CD4-positive, alpha-beta T cell (primary cell): ENCODE results near the gene TSPAN9. TPM values are rescaled to one million over a fixed set of nuclear protein-coding genes. Genes with fewer than 3 reads are reported as not detected.

Experiments
- ATAC-seq: fragments of 200-7000 bp; cut with Tn5 transposase; one replicate; pipeline ENCODE4 v1.10.0; 2022; ENCODE audit warnings: mild to moderate bottlenecking; ENCODE audit not compliant: poor library complexity
- CTCF ChIA-PET: fragments of 350-600 bp; sonication (Branson Sonifier 250); formaldehyde crosslinking; loops from one replicate; lab custom pipeline; 2021; ENCODE audit warnings: antibody characterized with exemption, inconsistent platforms; lab: Charles Lee
- POLR2A ChIA-PET: fragments of 350-600 bp; sonication (Branson Sonifier 250); formaldehyde crosslinking; loops from one replicate; lab custom pipeline; 2021; ENCODE audit warnings: antibody characterized with exemption, inconsistent platforms; lab: Charles Lee
- DNase-seq, 14 experiments: peaks; one replicate each; pipeline ENCODE4 v3.0.0-alpha.2; 2013 to 2020; ENCODE audit warnings: mixed read lengths in 2 of 14
- H3K27ac ChIP-seq, 2 donors: one replicate each; pipeline versions ENCODE4 v1.5.1 to v1.7.0; 2013; ENCODE audit warnings: low read length in 2 of 2, low read depth in 1 of 2, mild to moderate bottlenecking in 1 of 2
- H3K27me3 ChIP-seq, 2 experiments: 1 replicate in 1 of 2; 2 replicates in 1 of 2; pipeline versions ENCODE4 v1.6.1 to v1.7.0; 2013; ENCODE audit warnings: low read length in 2 of 2, control low read depth in 1 of 2, mild to moderate bottlenecking in 1 of 2, moderate library complexity in 1 of 2; ENCODE audit not compliant: insufficient read depth in 2 of 2, control insufficient read depth in 1 of 2
- H3K36me3 ChIP-seq: one replicate; pipeline ENCODE4 v1.6.1; 2013; ENCODE audit warnings: low read length, control low read depth; ENCODE audit not compliant: insufficient read depth
- H3K4me1 ChIP-seq: one replicate; pipeline ENCODE4 v1.6.1; 2013; ENCODE audit warnings: low read length, control low read depth; ENCODE audit not compliant: insufficient read depth
- H3K4me3 ChIP-seq: one replicate; pipeline ENCODE4 v1.5.1; 2013; ENCODE audit warnings: mild to moderate bottlenecking, low read length, moderate library complexity
- H3K9me3 ChIP-seq, 2 experiments: 1 replicate in 1 of 2; 2 replicates in 1 of 2; pipeline versions ENCODE4 v1.6.1 to v1.7.0; 2013; ENCODE audit warnings: low read length in 2 of 2, mild to moderate bottlenecking in 2 of 2, control low read depth in 1 of 2, moderate library complexity in 1 of 2; ENCODE audit not compliant: control insufficient read depth in 1 of 2, insufficient read depth in 1 of 2
- H3K27ac Mint-ChIP-seq: one replicate; pipeline ENCODE4 v1.8.0; 2020; ENCODE audit warnings: mixed read lengths
- H3K27me3 Mint-ChIP-seq: one replicate; pipeline ENCODE4 v1.8.0; 2021; ENCODE audit warnings: mixed read lengths
- H3K36me3 Mint-ChIP-seq: one replicate; pipeline ENCODE4 v1.8.0; 2021; ENCODE audit warnings: low read depth, mixed read lengths
- H3K4me1 Mint-ChIP-seq: one replicate; pipeline ENCODE4 v1.8.0; 2021; ENCODE audit warnings: low read depth, mixed read lengths
- H3K4me3 Mint-ChIP-seq: one replicate; pipeline ENCODE4 v1.8.0; 2020; ENCODE audit warnings: mild to moderate bottlenecking, mixed read lengths
- H3K9me3 Mint-ChIP-seq: one replicate; pipeline ENCODE4 v1.8.0; 2020; ENCODE audit warnings: mixed read lengths
- intact Hi-C, 2 experiments: fragments of 100-400 bp; cut with DNase I in 1 of 2; cut with micrococcal nuclease in 1 of 2; formaldehyde crosslinking; loops; one replicate each; pipeline versions ENCODE4 v1.15.1 to v1.9.0; 2023 to 2025; cut with DNase I, micrococcal nuclease
- total RNA-seq, 174 experiments: library from RNA in 2 of 174; stranded (reverse) in 2 of 174; gene quantifications; one replicate each; pipeline ENCODE4 v1.2.3 and lab custom pipeline; 2021 to 2026
- TF ChIP-seq, protein P1 (sequence below): fragments of 200-600 bp; IDR thresholded peaks from one replicate; pipeline ENCODE4 v1.8.0; 2022; ENCODE audit warnings: antibody characterized with exemption, mild to moderate bottlenecking

Gene TSPAN9
- total RNA-seq, 2 experiments from 2014 or later = 0.82 to 1.3 TPM

DNA sequence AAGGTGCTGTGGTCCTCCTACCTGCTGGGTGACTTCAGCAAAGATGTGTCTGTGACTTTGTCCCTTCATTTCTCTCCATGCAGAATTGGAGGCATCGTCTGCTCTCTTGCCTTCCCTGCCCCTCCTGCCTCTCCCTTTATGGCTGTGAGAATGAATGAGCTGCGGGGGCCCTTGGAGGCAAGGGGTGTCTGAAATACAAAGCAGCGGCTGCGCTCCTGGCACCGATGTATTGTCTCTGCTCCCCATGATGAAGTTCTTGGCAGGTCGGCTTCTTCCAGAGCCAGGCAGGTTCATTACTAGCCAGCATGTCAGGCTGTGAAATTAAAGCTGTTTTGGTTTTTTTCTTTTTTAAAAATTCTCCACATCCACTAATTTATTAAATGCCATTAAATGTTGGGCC, 194.5 kb downstream of the TSPAN9 start:
- H3K4me3 Mint-ChIP-seq = no peak overlapping the region
- Histone ChIP-seq H3K36me3 (no peaks in the 10 kb centered on the region), H3K27ac (no peak overlapping the region), H3K9me3 (no peaks in the 10 kb centered on the region), H3K27me3 (peaks cover 4 to 7% of the 10 kb centered on the region in 2 experiments), H3K4me3 (no peak overlapping the region), H3K4me1 (peaks cover 6% of the 10 kb centered on the region)
- peaks cover 6% of the 10 kb centered on the region for H3K27me3 Mint-ChIP-seq
- POLR2A ChIA-PET = no interaction called here
- CTCF ChIA-PET = no interaction called here
- H3K4me1 Mint-ChIP-seq = no peaks in the 10 kb centered on the region
- no peak for DNase-seq
- no peak overlapping the region for H3K27ac Mint-ChIP-seq
- TF ChIP-seq, protein P1, sequence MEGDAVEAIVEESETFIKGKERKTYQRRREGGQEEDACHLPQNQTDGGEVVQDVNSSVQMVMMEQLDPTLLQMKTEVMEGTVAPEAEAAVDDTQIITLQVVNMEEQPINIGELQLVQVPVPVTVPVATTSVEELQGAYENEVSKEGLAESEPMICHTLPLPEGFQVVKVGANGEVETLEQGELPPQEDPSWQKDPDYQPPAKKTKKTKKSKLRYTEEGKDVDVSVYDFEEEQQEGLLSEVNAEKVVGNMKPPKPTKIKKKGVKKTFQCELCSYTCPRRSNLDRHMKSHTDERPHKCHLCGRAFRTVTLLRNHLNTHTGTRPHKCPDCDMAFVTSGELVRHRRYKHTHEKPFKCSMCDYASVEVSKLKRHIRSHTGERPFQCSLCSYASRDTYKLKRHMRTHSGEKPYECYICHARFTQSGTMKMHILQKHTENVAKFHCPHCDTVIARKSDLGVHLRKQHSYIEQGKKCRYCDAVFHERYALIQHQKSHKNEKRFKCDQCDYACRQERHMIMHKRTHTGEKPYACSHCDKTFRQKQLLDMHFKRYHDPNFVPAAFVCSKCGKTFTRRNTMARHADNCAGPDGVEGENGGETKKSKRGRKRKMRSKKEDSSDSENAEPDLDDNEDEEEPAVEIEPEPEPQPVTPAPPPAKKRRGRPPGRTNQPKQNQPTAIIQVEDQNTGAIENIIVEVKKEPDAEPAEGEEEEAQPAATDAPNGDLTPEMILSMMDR = no peak
- H3K9me3 Mint-ChIP-seq = no peaks in the 10 kb centered on the region
- H3K36me3 Mint-ChIP-seq = no peaks in the 10 kb centered on the region
- intact Hi-C loops = loop anchor here in 1 of 2 experiments (10.0 kb wide), 1 partner anchor 417 kb away; the partner anchor contains the start of gene TEX52
- ATAC-seq = no peak

DNA sequence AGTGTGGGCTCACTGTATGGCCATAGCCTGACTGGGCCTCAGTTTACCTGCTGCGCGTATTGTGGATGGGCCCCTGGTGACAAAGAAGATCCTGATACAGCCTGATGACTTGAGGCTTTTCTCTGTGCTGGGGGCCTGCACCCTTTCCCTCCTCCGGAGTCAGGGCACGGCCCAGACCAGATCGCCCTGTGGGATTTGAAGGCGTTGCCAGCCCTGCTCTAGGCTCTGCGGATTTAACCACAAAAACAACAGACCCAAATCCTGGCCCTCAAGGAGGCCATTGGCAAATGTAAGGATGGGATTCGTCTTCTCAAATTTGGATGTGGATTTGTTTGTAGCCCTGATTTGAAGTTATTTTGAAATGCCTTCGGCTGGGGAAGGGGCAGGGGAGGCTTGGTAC, 195.8 kb downstream of the TSPAN9 start:
- no peak overlapping the region for H3K27ac Mint-ChIP-seq
- H3K9me3 Mint-ChIP-seq = no peaks in the 10 kb centered on the region
- no peaks in the 10 kb centered on the region for H3K36me3 Mint-ChIP-seq
- no peak overlapping the region for H3K27ac ChIP-seq
- no peak overlapping the region for H3K4me3 ChIP-seq
- peaks cover 6% of the 10 kb centered on the region for H3K27me3 Mint-ChIP-seq
- TF ChIP-seq, protein P1 = no peak
- peaks cover 4 to 7% of the 10 kb centered on the region in 2 experiments for H3K27me3 ChIP-seq
- no peak for DNase-seq
- intact Hi-C loops = loop anchor here in 1 of 2 experiments (10.0 kb wide), 1 partner anchor 418 kb away; the partner anchor contains the start of gene TEX52
- H3K36me3 ChIP-seq = no peaks in the 10 kb centered on the region
- CTCF ChIA-PET = no interaction called here
- peaks cover 6% of the 10 kb centered on the region for H3K4me1 ChIP-seq
- H3K4me3 Mint-ChIP-seq = no peak overlapping the region
- ATAC-seq = no peak
- POLR2A ChIA-PET = no interaction called here
- H3K4me1 Mint-ChIP-seq = no peaks in the 10 kb centered on the region
- H3K9me3 ChIP-seq = no peaks in the 10 kb centered on the region

DNA sequence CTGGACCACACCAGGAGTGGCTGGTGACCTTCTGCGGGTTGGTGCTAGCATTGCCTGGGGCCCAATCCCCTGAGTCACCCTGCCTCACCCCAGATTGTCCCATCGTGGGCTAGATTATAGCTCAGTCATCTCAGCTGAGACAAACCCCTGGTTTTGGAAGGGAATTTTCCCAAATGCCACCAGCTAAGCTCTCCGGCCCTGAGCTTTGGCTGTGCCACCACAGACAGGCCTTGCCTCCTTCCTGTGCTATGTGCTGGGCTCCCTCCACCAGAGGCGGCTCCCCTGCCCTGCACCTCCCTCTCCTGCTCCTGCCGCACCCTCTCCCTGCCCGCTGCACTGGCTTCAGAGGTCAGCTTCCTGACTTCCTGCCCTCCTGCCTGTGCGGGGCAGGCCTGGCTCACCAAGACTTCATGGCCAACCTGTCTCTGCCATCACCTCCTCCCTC, 196.3 kb downstream of the TSPAN9 start:
- Mint-ChIP-seq H3K9me3 (no peaks in the 10 kb centered on the region), H3K4me1 (no peaks in the 10 kb centered on the region), H3K36me3 (no peaks in the 10 kb centered on the region), H3K27ac (no peak overlapping the region), H3K4me3 (no peak overlapping the region), H3K27me3 (peaks cover 7% of the 10 kb centered on the region)
- no peak for DNase-seq
- no peaks in the 10 kb centered on the region for H3K9me3 ChIP-seq
- POLR2A ChIA-PET = no interaction called here
- H3K4me1 ChIP-seq = peaks cover 6% of the 10 kb centered on the region
- no peak for ATAC-seq
- H3K27me3 ChIP-seq = peaks cover 4 to 7% of the 10 kb centered on the region in 2 experiments
- H3K27ac ChIP-seq = no peak overlapping the region
- TF ChIP-seq, protein P1 = no peak
- H3K36me3 ChIP-seq = no peaks in the 10 kb centered on the region
- CTCF ChIA-PET = no interaction called here
- no peak overlapping the region for H3K4me3 ChIP-seq
- intact Hi-C loops = loop anchor here in 1 of 2 experiments (10.0 kb wide), 1 partner anchor 419 kb away; the partner anchor contains the start of gene TEX52
